RWPE1 (cell line): ENCODE measurements around the gene TRAPPC6A.

Experiments
- CTCF ChIA-PET: fragments of 350-600 bp; sonication (Branson Sonifier 250); formaldehyde crosslinking; extraction: SDS; loops from one replicate; lab custom pipeline; 2021; lab: Yijun Ruan, JAX
- POLR2A ChIA-PET: fragments of 400-600 bp; formaldehyde crosslinking; extraction: SDS; loops from one replicate; lab custom pipeline; 2020; ENCODE audit warnings: antibody characterized with exemption; ENCODE audit not compliant: low non-redundant PET; lab: Yijun Ruan, JAX
- DNase-seq: peaks from one replicate; pipeline ENCODE4 v3.0.0; 2012; ENCODE audit warnings: low spot score
- H3K27ac ChIP-seq: fragments of 450-650 bp; 2 replicates; pipeline ENCODE4 v1.5.1; 2017
- CTCF ChIP-seq: fragments of 450-650 bp; conservative IDR thresholded peaks from 2 replicates; pipeline ENCODE4 v1.5.1; 2017; ENCODE audit warnings: low read depth, mild to moderate bottlenecking

Gene TRAPPC6A

DNA sequence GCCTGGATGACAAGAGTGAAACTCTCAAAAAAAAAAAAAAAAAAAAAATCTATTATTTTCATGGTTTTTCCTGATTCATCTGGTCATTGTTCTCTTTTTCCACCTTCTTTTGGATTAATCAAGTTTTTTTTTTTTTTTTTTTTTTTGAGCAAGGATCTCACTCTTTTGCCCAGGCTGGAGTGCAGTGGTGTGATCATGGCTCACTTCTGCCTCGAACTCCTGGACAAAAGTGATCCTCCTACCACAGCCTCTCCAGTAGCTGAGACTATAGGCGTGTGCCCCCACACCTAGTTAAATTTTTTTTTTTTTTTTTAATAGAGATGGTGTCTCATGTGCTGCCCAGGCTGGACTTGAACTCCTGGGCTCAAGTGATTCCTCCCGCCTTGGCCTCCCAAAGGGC lies 28.3 kb upstream of the TRAPPC6A start:
- no peak overlapping the region for H3K27ac ChIP-seq
- DNase-seq, result no peak
- ChIA-PET CTCF (interaction anchor here (0.6 kb wide), 2 partner anchors 64 to 1559 kb away, joined by 3 to 4 read pairs; no protein-coding TSS in a partner anchor), POLR2A (no interaction called here)
- TF ChIP-seq CTCF, result no peak

- no peak overlapping the region for H3K27ac ChIP-seq
- POLR2A ChIA-PET, result no interaction called here
- TF ChIP-seq CTCF, result no peak
- CTCF ChIA-PET, result interaction anchor here (0.6 kb wide), 1 partner anchor 64 kb away, joined by 4 read pairs; no protein-coding TSS in a partner anchor
- no peak for DNase-seq
Observed at GRCh38 chr19:45205810-45206209, 27.8 kb upstream of the TRAPPC6A start.

DNA sequence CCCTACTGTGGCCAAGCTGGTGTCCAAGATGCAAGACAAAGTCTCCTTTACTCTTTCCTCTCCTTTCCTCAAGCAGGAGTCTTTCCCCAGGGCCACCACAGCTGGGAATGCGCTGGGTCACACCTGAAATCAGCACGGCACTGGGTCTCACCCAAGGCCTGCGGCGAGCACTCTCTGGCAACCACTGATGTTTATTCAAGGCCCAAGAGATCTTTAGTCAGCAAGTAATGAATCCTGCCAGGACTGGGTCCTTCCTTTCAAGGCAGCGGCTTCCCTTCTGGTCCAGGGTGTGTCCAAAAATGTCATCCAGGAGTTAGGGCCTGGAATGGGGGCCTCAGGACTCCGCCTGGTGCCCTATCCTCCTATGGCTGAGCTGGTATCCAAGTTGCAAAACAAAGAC lies 24.6 kb upstream of the TRAPPC6A start:
- POLR2A ChIA-PET, result no interaction called here
- no peak for TF ChIP-seq CTCF
- DNase-seq, result no peak
- H3K27ac ChIP-seq, result peak overlapping the region; percentile 72
- CTCF ChIA-PET, result no interaction called here

GRCh38 chr19:45200568-45200967 lies 22.5 kb upstream of the TRAPPC6A start:
- DNase-seq, result no peak
- ChIA-PET CTCF (interaction anchor here (0.6 to 1.0 kb wide), 4 partner anchors 16 to 215 kb away, joined by 4 to 6 read pairs (median 4); no protein-coding TSS in a partner anchor), POLR2A (no interaction called here)
- no peak for TF ChIP-seq CTCF
- H3K27ac ChIP-seq, result no peak overlapping the region

DNA sequence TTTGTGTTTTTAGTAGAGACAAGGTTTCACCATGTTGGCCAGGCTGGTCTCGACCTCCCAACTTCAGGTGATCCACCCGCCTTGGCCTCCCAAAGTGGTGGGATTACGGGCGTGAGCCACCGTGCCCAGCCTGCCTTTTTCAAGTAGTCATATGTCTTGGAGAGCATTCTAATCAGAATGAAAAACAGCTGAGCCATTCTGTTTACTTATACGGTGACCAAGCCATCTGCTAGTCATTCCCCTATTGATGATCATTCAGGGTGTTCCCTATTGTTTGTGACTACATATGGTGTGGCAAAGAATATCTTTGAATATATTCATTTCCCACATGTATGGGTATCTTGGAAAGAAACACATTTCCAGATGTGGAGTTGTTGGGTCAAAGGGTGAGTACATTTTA lies 17.7 kb upstream of the TRAPPC6A start:
- ChIA-PET POLR2A (no interaction called here), CTCF (interaction anchor here (0.6 kb wide), 1 partner anchor 63 kb away, joined by 3 read pairs; no protein-coding TSS in a partner anchor)
- TF ChIP-seq CTCF, result no peak
- H3K27ac ChIP-seq, result no peak overlapping the region
- peak; percentile 39 for DNase-seq

- TF ChIP-seq CTCF, result no peak; the same call in 1 of the 2 replicates
- POLR2A ChIA-PET, result no interaction called here
- peak; percentile 46 for DNase-seq
- CTCF ChIA-PET, result interaction anchor here (0.6 to 1.0 kb wide), 4 partner anchors 9 to 147 kb away, joined by 3 to 4 read pairs (median 4); no protein-coding TSS in a partner anchor
- H3K27ac ChIP-seq, result peak overlapping the region; percentile 74
Observed at GRCh38 chr19:45191375-45191774, 13.3 kb upstream of the TRAPPC6A start.
